Gastrocnemius medialis (tissue), 4 donors: Measurements from ENCODE around the gene C1QA.

Source experiments
- CTCF ChIP-seq, 5 experiments: fragments of 450-650 bp in 3 of 5; fragments of 200-600 bp in 2 of 5; sonication (generic) in 2 of 5; IDR thresholded peaks in 4 of 5; conservative IDR thresholded peaks in 1 of 5; 1 replicate in 4 of 5; 2 replicates in 1 of 5; pipeline ENCODE4 v1.5.1; 2016 to 2019; ENCODE audit warnings: antibody characterized with exemption in 5 of 5, mild to moderate bottlenecking in 3 of 5, moderate library complexity in 3 of 5
- POLR2A ChIP-seq, 2 donors: fragments of 450-650 bp; IDR thresholded peaks; one replicate each; pipeline ENCODE4 v1.6.1; 2017; ENCODE audit warnings: antibody characterized with exemption in 2 of 2, mild to moderate bottlenecking in 2 of 2, moderate library complexity in 2 of 2

GRCh38 chr1:22621761-22622160 lies 14.7 kb upstream of the C1QA start:
- no peak for TF ChIP-seq CTCF (IDR thresholded peaks at IDR 0.05 in 4 of 5, conservative IDR thresholded peaks at IDR 0.05 in 1 of 5)
- no peak for TF ChIP-seq POLR2A (IDR thresholded peaks at IDR 0.05)
